OCI-LY7 (cell line): ENCODE measurements around the gene MEGF8. TPM values are rescaled to one million over a fixed set of nuclear protein-coding genes. Genes with fewer than 3 reads are reported as not detected.

Source experiments
- BruUV-seq: library from RNA; stranded (reverse); fragments of 400-500 nt; replicated peaks from 2 replicates; lab custom pipeline; 2021; lab: Mats Ljungman, UMichigan
- CTCF ChIA-PET: fragments of 300-600 bp; sonication (Branson Sonifier 250); formaldehyde crosslinking; loops from one replicate; lab custom pipeline; 2022; ENCODE audit warnings: antibody characterized with exemption; ENCODE audit not compliant: unreplicated experiment; lab: Charles Lee
- POLR2A ChIA-PET: fragments of 300-600 bp; sonication (Branson Sonifier 250); formaldehyde crosslinking; loops from one replicate; lab custom pipeline; 2022; ENCODE audit warnings: antibody characterized with exemption; lab: Charles Lee
- DNase-seq: peaks from one replicate; pipeline ENCODE4 v3.0.0-alpha.2; 2015; ENCODE audit warnings: low spot score
- H2AFZ ChIP-seq: fragments of 200-600 bp; sonication (generic), shearing (Covaris generic); 2 replicates; pipeline ENCODE4 v1.6.1; 2014; ENCODE audit warnings: mild to moderate bottlenecking, antibody characterized with exemption, low read length, moderate library complexity
- H3K27ac ChIP-seq: fragments of 200-600 bp; sonication (generic); 2 replicates; pipeline ENCODE4 v1.5.1; 2014; ENCODE audit warnings: mixed run types, low read depth, mild to moderate bottlenecking, moderate library complexity, low read length, inconsistent platforms; ENCODE audit not compliant: poor library complexity, severe bottlenecking
- H3K36me3 ChIP-seq: fragments of 200-600 bp; sonication (generic); 2 replicates; pipeline ENCODE4 v1.6.1; 2014; ENCODE audit warnings: mild to moderate bottlenecking, antibody characterized with exemption, low read length, moderate library complexity, mixed read lengths; ENCODE audit not compliant: insufficient read depth
- H3K4me1 ChIP-seq: fragments of 200-600 bp; sonication (generic); 2 replicates; pipeline ENCODE4 v1.5.1; 2014; ENCODE audit warnings: mild to moderate bottlenecking, low read length; ENCODE audit not compliant: insufficient read depth, poor library complexity, severe bottlenecking
- H3K4me2 ChIP-seq: fragments of 200-600 bp; sonication (generic); 2 replicates; pipeline ENCODE4 v1.6.1; 2014; ENCODE audit warnings: mild to moderate bottlenecking, low read length
- H3K4me3 ChIP-seq: fragments of 200-600 bp; sonication (generic); 2 replicates; pipeline ENCODE4 v1.5.1; 2014; ENCODE audit warnings: mild to moderate bottlenecking, low read depth, low read length; ENCODE audit not compliant: poor library complexity, severe bottlenecking
- H3K79me2 ChIP-seq: fragments of 200-600 bp; sonication (generic); 2 replicates; pipeline ENCODE4 v1.6.1; 2016; ENCODE audit warnings: low read depth, mild to moderate bottlenecking, low read length, moderate library complexity, mixed read lengths; ENCODE audit not compliant: insufficient read depth
- H3K9me2 ChIP-seq: fragments of 200-600 bp; sonication (generic); 2 replicates; pipeline ENCODE4 v1.6.1; 2016; ENCODE audit warnings: mild to moderate bottlenecking, low read length, mixed read lengths; ENCODE audit not compliant: insufficient read depth
- H3K9me3 ChIP-seq: fragments of 200-600 bp; sonication (generic); 2 replicates; pipeline ENCODE4 v1.6.1; 2014; ENCODE audit warnings: mild to moderate bottlenecking, mixed run types, low read length, mixed read lengths
- H4K20me1 ChIP-seq: fragments of 200-600 bp; sonication (generic); 2 replicates; pipeline ENCODE4 v1.6.1; 2014; ENCODE audit warnings: mild to moderate bottlenecking, antibody characterized with exemption, low read length, moderate library complexity, mixed read lengths; ENCODE audit not compliant: insufficient read depth
- CTCF ChIP-seq: fragments of 200-600 bp; sonication (generic); conservative IDR thresholded peaks from 2 replicates; pipeline ENCODE4 v1.5.1; 2014; ENCODE audit warnings: mild to moderate bottlenecking, antibody characterized with exemption, low read length, moderate library complexity, mixed read lengths
- EZH2phosphoT487 ChIP-seq: fragments of 200-600 bp; sonication (generic); IDR thresholded peaks from 2 replicates; pipeline ENCODE4 v1.6.1; 2018; ENCODE audit warnings: low read depth, borderline replicate concordance, mild to moderate bottlenecking, mixed run types, antibody characterized with exemption, low read length, moderate library complexity, mixed read lengths
- intact Hi-C: fragments of 100-400 bp; cut with micrococcal nuclease; formaldehyde crosslinking; loops from one replicate; pipeline ENCODE4 v1.10.0; 2022; ENCODE audit not compliant: unreplicated experiment
- total RNA-seq, 2 experiments: library from RNA; depleted of rRNA in 1 of 2; stranded (reverse); fragments of >200 nt in 1 of 2; shearing (Covaris generic) in 1 of 2; gene quantifications; 2 replicates each; pipeline ENCODE4 v1.2.3, GENCODE V29; 2014 to 2022

Gene MEGF8
- total RNA-seq, 2 experiments from 2014 or later, result 10.5 to 14.7 TPM

DNA sequence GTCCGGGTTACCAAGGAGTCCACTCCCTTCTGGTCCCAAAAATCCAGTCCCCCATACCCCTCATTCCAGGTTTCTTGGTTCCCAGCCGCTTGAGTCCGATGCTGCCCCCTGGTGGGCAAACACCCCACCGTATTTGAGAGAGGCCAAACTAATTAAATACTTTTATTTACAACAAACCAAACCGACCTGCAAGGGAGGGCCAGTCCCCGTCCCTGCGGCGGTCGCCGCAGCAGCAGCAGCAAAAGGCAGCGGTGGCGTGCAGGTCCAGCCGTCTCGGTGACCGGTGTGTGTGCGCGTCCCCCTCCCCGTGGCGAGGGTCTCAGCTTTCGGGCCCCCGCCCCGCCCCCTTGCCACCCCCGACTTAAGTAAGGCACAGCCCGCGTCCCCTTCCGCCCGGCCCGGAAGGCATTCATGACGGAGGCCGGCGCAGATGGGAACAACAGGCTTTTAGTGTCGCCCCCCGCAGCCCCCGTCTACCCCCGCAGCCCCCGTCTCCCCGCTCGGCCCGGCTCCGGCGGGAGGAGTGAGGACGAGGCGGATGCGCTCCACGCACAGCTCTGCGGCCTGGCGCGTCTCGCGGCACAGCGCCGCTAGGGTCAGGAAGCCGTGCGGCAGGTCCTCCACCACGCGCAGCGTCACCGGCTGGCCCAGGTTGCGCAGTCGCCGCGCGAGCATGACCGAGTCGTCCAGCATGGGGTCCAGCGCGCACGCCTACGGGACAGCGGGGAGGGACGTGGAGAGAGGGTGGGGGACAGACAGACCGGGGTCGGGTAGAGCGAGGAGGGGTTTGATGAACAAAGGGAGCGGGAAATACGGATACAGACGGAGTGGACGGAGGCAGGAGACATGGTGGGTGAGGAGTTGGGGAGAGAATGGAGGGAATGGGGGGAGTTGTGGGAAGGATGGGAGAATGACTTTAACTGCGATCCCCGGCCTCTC lies 76.2 kb downstream of the MEGF8 start:
- Histone ChIP-seq H3K27ac (no peak overlapping the region), H2AFZ (no peak overlapping the region), H3K9me3 (no peaks in the 10 kb centered on the region), H3K4me1 (peaks cover 6% of the 10 kb centered on the region), H3K36me3 (peaks cover 30% of the 10 kb centered on the region), H3K9me2 (no peaks in the 10 kb centered on the region), H4K20me1 (no peaks in the 10 kb centered on the region), H3K4me3 (peak overlapping the region; percentile 25), H3K79me2 (no peaks in the 10 kb centered on the region), H3K4me2 (peak overlapping the region; percentile 42; the same call in 1 of the 2 replicates)
- DNase-seq, result peak; percentile 72
- ChIA-PET POLR2A (interaction anchor here (0.6 kb wide), 1 partner anchor 214 kb away, joined by 3 read pairs; no protein-coding TSS in a partner anchor), CTCF (no interaction called here)
- intact Hi-C loops, result no loop called here
- TF ChIP-seq CTCF (peak; percentile 96), EZH2phosphoT487 (no peak)
- no TSS peak for BruUV-seq

DNA sequence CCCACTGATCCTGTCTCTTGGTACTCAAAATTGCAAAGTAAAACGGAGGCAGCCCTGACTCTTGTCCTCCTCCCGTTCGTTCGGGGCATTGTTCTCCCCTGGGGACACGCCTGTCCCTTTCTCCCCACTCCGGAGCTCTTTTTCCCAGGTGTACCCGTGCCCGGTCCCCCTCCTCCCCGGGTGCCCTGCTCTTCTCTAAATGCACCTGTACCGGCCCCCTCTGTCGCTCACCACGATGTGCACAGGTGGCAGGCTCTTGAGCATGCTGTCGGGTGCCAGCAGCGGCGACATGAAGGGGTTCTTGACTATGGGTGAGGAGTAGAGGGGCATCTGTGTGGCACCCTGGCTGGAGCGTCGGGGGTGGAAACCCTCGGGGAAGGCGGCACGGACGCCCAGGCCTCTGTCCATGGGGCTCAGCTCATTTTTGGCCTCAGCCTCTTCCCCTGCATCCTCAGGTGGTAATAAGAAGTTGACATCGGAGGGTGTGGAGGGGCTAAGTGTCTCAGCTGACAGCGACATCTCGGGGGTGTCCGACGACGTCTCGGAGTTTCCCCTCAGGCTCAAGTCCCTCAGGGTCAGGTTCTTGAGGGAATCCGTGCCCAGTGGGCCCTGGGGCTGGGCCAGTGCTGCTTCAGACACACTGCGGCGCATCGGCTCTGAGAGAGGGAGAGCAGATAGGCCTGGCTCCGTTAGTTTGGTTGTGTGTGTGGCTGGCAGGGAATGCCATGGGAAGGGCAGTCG lies 77.1 kb downstream of the MEGF8 start:
- ChIA-PET POLR2A (no interaction called here), CTCF (no interaction called here)
- no peak overlapping the region for H3K27ac ChIP-seq
- H3K4me2 ChIP-seq, result no peak overlapping the region; the same call in 1 of the 2 replicates
- peaks cover 3% of the 10 kb centered on the region for H3K4me1 ChIP-seq
- peaks cover 39% of the 10 kb centered on the region for H3K36me3 ChIP-seq
- H3K9me2 ChIP-seq, result no peaks in the 10 kb centered on the region
- TF ChIP-seq CTCF, result no peak
- TF ChIP-seq EZH2phosphoT487, result no peak
- no TSS peak for BruUV-seq
- H3K4me3 ChIP-seq, result no peak overlapping the region
- no peaks in the 10 kb centered on the region for H3K79me2 ChIP-seq
- no peak for DNase-seq
- intact Hi-C loops, result no loop called here
- no peak overlapping the region for H2AFZ ChIP-seq
- H4K20me1 ChIP-seq, result no peaks in the 10 kb centered on the region
- no peaks in the 10 kb centered on the region for H3K9me3 ChIP-seq
